Measurements from ENCODE around the gene RRBP1.

The RRBP1 gene

GRCh38 chr20:17679941-17680835, 1.9 kb downstream of the RRBP1 start:
- no peak for DNase-seq

GRCh38 chr20:17678886-17679285, 3.2 kb downstream of the RRBP1 start:
- no peak for DNase-seq

GRCh38 chr20:17678295-17678694, 3.7 kb downstream of the RRBP1 start:
- no peak for DNase-seq

GRCh38 chr20:17676942-17677341, 5.1 kb downstream of the RRBP1 start:
- no peak for DNase-seq

GRCh38 chr20:17676378-17676759, 5.7 kb downstream of the RRBP1 start:
- no peak for DNase-seq

GRCh38 chr20:17675519-17676377, 6.3 kb downstream of the RRBP1 start:
- no peak for DNase-seq

GRCh38 chr20:17674722-17675518, 7.1 kb downstream of the RRBP1 start:
- DNase-seq: no peak

GRCh38 chr20:17673084-17673483, 9.0 kb downstream of the RRBP1 start:
- no peak for DNase-seq

- DNase-seq: no peak
Measured at GRCh38 chr20:17671565-17671964, 10.5 kb downstream of the RRBP1 start.

- DNase-seq: no peak
Measured at GRCh38 chr20:17671011-17671410, 11.0 kb downstream of the RRBP1 start.

- DNase-seq: no peak
Measured at GRCh38 chr20:17669306-17669931, 12.6 kb downstream of the RRBP1 start.

GRCh38 chr20:17668432-17668831, 13.6 kb downstream of the RRBP1 start:
- DNase-seq: no peak

- DNase-seq: no peak
Measured at GRCh38 chr20:17667445-17667844, 14.6 kb downstream of the RRBP1 start.

- DNase-seq: peak; percentile 15
Measured at GRCh38 chr20:17666481-17666880, 15.6 kb downstream of the RRBP1 start.

GRCh38 chr20:17665756-17666155, 16.3 kb downstream of the RRBP1 start:
- DNase-seq: no peak

GRCh38 chr20:17664025-17664633, 17.9 kb downstream of the RRBP1 start:
- no peak for DNase-seq

GRCh38 chr20:17663486-17663885, 18.6 kb downstream of the RRBP1 start:
- DNase-seq: no peak

- peak; percentile 60 for DNase-seq
Measured at GRCh38 chr20:17663040-17663399, 19.0 kb downstream of the RRBP1 start.

GRCh38 chr20:17662333-17663039, 19.6 kb downstream of the RRBP1 start:
- no peak for DNase-seq

- no peak for DNase-seq
Measured at GRCh38 chr20:17661121-17661744, 20.8 kb downstream of the RRBP1 start.

- DNase-seq: no peak
Measured at GRCh38 chr20:17660667-17661066, 21.4 kb downstream of the RRBP1 start.

Measured in midbrain (tissue), 1 donor.